GM19023 (cell line): Measurements from ENCODE around the gene PIK3R5.
"Not testable (repeated sequence)": the region's sequence is repeated elsewhere in the genome, so short reads cannot be mapped to it uniquely, and the experiment has no call there.

Experiments used
- ATAC-seq: cut with Tn5 transposase; IDR thresholded peaks from one replicate; pipeline ENCODE4 v1.9.1; 2021; ENCODE audit warnings: mild to moderate bottlenecking, moderate library complexity; ENCODE audit not compliant: unreplicated experiment

The PIK3R5 gene

GRCh38 chr17:8885163-8885966 is 80.1 kb downstream of the PIK3R5 start:
- ATAC-seq: not testable (repeated sequence)

- ATAC-seq: no peak
Measured at GRCh38 chr17:8884336-8884990, 81.0 kb downstream of the PIK3R5 start.

GRCh38 chr17:8883353-8883752 is 82.2 kb downstream of the PIK3R5 start:
- no peak for ATAC-seq

- ATAC-seq: no peak
Measured at GRCh38 chr17:8881606-8882005, 83.9 kb downstream of the PIK3R5 start.

GRCh38 chr17:8880466-8880865 is 85.0 kb downstream of the PIK3R5 start:
- no peak for ATAC-seq

- no peak for ATAC-seq
Measured at GRCh38 chr17:8879410-8879809, 86.1 kb downstream of the PIK3R5 start.

GRCh38 chr17:8877984-8878383 is 87.5 kb downstream of the PIK3R5 start:
- ATAC-seq: no peak

- no peak for ATAC-seq
Measured at GRCh38 chr17:8875957-8876356, 89.5 kb downstream of the PIK3R5 start.

- ATAC-seq: no peak
Measured at GRCh38 chr17:8875436-8875835, 90.1 kb downstream of the PIK3R5 start.

GRCh38 chr17:8873801-8874715 is 91.4 kb downstream of the PIK3R5 start:
- ATAC-seq: no peak

- ATAC-seq: no peak
Measured at GRCh38 chr17:8872705-8873435, 92.6 kb downstream of the PIK3R5 start.

- ATAC-seq: no peak
Measured at GRCh38 chr17:8872036-8872704, 93.3 kb downstream of the PIK3R5 start.

- no peak for ATAC-seq
Measured at GRCh38 chr17:8871081-8871581, 94.4 kb downstream of the PIK3R5 start.

GRCh38 chr17:8870406-8871040 is 95.0 kb downstream of the PIK3R5 start:
- no peak for ATAC-seq

GRCh38 chr17:8869114-8869815 is 96.2 kb downstream of the PIK3R5 start:
- no peak for ATAC-seq

- ATAC-seq: no peak
Measured at GRCh38 chr17:8868529-8868951, 97.0 kb downstream of the PIK3R5 start.

GRCh38 chr17:8868092-8868491 is 97.4 kb downstream of the PIK3R5 start:
- no peak for ATAC-seq

GRCh38 chr17:8867361-8867981 is 98.0 kb downstream of the PIK3R5 start, which contains the start of gene PIK3R6:
TSS of gene PIK3R6 (minus strand) at chr17:8867674. CDS start at chr17:8849794, 17,880 bp downstream.
- no peak for ATAC-seq
